K562 (cell line): ENCODE data around the gene JSRP1. TPM values are rescaled to one million over a fixed set of nuclear protein-coding genes. Genes with fewer than 3 reads are reported as not detected.
A peak's percentile ranks its signal among the peaks of the same experiment; 100 is the strongest.

Experiments
- CBX3 ChIP-seq, 2 experiments: IDR thresholded peaks; 1 replicate in 1 of 2; 2 replicates in 1 of 2; pipeline ENCODE4 v1.6.1; 2012; ENCODE audit warnings: inconsistent platforms in 2 of 2, low read length in 2 of 2, borderline replicate concordance in 1 of 2, control low read depth in 1 of 2
- FOXJ2 ChIP-seq: fragments of 200-800 bp; sonication (Bioruptor generic); IDR thresholded peaks from 2 replicates; pipeline ENCODE4 v1.6.1; 2016; ENCODE audit warnings: missing genetic modification characterization, missing compliant biosample characterization
- GABPB1 ChIP-seq: sonication (generic); formaldehyde crosslinking; IDR thresholded peaks from 2 replicates; pipeline ENCODE4 v1.8.0; 2022; ENCODE audit warnings: mild to moderate bottlenecking, missing genetic modification reagents
- KLF1 ChIP-seq: fragments of 450-650 bp; IDR thresholded peaks from 2 replicates; pipeline ENCODE4 v1.6.1; 2016; ENCODE audit warnings: missing genetic modification characterization, missing compliant biosample characterization
- MTA1 ChIP-seq: fragments of 450-650 bp; IDR thresholded peaks from 2 replicates; pipeline ENCODE4 v1.6.1; 2017; ENCODE audit warnings: borderline replicate concordance
- POLR3A ChIP-seq: IDR thresholded peaks from 2 replicates; pipeline ENCODE4 v1.6.1; 2011; ENCODE audit warnings: borderline replicate concordance, mild to moderate bottlenecking, moderate library complexity; ENCODE audit not compliant: insufficient read length, insufficient read depth; ENCODE audit errors: extremely low read depth
- RBFOX2 ChIP-seq: fragments of 200-400 bp; formaldehyde crosslinking; IDR thresholded peaks from 2 replicates; pipeline ENCODE4 v1.6.1; 2017; ENCODE audit warnings: low read depth, mild to moderate bottlenecking, low read length, moderate library complexity
- SMARCB1 ChIP-seq: IDR thresholded peaks from 2 replicates; pipeline ENCODE4 v1.6.1; 2011; ENCODE audit warnings: improper control_type of control experiment, low read depth; ENCODE audit not compliant: insufficient read length
- TCF7 ChIP-seq: sonication (generic); IDR thresholded peaks from 2 replicates; pipeline ENCODE4 v1.6.1; 2016; ENCODE audit warnings: antibody characterized with exemption, borderline replicate concordance
- TSC22D4 ChIP-seq: fragments of 450-650 bp; IDR thresholded peaks from 2 replicates; pipeline ENCODE4 v1.6.1; 2016; ENCODE audit warnings: missing genetic modification characterization, missing biosample characterization, control low read depth
- UBTF ChIP-seq, 2 experiments: IDR thresholded peaks; 2 replicates each; pipeline ENCODE4 v1.6.1; 2012; ENCODE audit warnings: improper control_type of control experiment in 2 of 2, low read depth in 2 of 2, low read length in 2 of 2, borderline replicate concordance in 1 of 2
- YY1 ChIP-seq, 3 experiments: IDR thresholded peaks; 2 replicates each; pipeline ENCODE4 v1.6.1; 2011; ENCODE audit warnings: low read length in 2 of 3, mild to moderate bottlenecking in 2 of 3, moderate library complexity in 2 of 3, borderline replicate concordance in 1 of 3, control low read depth in 1 of 3, low read depth in 1 of 3; ENCODE audit not compliant: insufficient read depth in 3 of 3, insufficient replicate concordance in 2 of 3, control insufficient read depth in 1 of 3, insufficient read length in 1 of 3; ENCODE audit errors: extremely low read depth in 1 of 3
- ZHX1 ChIP-seq: fragments of 150-350 bp; conservative IDR thresholded peaks from 2 replicates; pipeline ENCODE4 v1.6.1; 2014; ENCODE audit warnings: low read length
- ZNF121 ChIP-seq: sonication (generic); formaldehyde crosslinking; conservative IDR thresholded peaks from 2 replicates; pipeline ENCODE4 v1.8.0; 2022; ENCODE audit warnings: missing genetic modification reagents
- ZNF197 ChIP-seq: fragments of 200-800 bp; sonication (Bioruptor generic); IDR thresholded peaks from 2 replicates; pipeline ENCODE4 v1.6.1; 2016; ENCODE audit warnings: low read depth, missing genetic modification characterization, missing compliant biosample characterization
- polyA plus RNA-seq, 8 experiments: library from polyadenylated mRNA; depleted of rRNA in 4 of 8; stranded (reverse) in 5 of 8; unstranded in 3 of 8; fragments of >200 nt; fragmentation: Nextera tagmentation in 2 of 8; fragmentation: Illumina TruSeq in 1 of 8; extraction: Ambion mirVana in 2 of 8; extraction: Trizol in 1 of 8; gene quantifications; 2 replicates each; pipeline versions ENCODE4 v1.2.1 to v1.2.3, GENCODE V29; 2011 to 2014; ENCODE audit warnings: inconsistent platforms in 1 of 8, missing spikeins in 1 of 8
- total RNA-seq, 7 experiments: library from RNA; depleted of rRNA in 6 of 7; stranded (reverse); fragments of >200 nt in 6 of 7; fragmentation: Illumina TruSeq in 2 of 7; extraction: Trizol in 2 of 7; gene quantifications; 2 replicates each; pipeline versions ENCODE4 v1.2.1 to v1.2.3, GENCODE V29; 2011 to 2021; ENCODE audit warnings: low replicate concordance in 1 of 7
- TF ChIP-seq, protein P1 (sequence below): sonication (generic); formaldehyde crosslinking; IDR thresholded peaks from 2 replicates; pipeline ENCODE4 v1.8.0; 2022; ENCODE audit warnings: mild to moderate bottlenecking, missing genetic modification reagents

Gene JSRP1
- total and polyA plus RNA-seq, 9 of the 15 experiments (the other 6 are each of a cell fraction or from before 2014, with no cell fraction given), result 0.08 to 1.2 (median 0.51) TPM; not detected in 4

DNA sequence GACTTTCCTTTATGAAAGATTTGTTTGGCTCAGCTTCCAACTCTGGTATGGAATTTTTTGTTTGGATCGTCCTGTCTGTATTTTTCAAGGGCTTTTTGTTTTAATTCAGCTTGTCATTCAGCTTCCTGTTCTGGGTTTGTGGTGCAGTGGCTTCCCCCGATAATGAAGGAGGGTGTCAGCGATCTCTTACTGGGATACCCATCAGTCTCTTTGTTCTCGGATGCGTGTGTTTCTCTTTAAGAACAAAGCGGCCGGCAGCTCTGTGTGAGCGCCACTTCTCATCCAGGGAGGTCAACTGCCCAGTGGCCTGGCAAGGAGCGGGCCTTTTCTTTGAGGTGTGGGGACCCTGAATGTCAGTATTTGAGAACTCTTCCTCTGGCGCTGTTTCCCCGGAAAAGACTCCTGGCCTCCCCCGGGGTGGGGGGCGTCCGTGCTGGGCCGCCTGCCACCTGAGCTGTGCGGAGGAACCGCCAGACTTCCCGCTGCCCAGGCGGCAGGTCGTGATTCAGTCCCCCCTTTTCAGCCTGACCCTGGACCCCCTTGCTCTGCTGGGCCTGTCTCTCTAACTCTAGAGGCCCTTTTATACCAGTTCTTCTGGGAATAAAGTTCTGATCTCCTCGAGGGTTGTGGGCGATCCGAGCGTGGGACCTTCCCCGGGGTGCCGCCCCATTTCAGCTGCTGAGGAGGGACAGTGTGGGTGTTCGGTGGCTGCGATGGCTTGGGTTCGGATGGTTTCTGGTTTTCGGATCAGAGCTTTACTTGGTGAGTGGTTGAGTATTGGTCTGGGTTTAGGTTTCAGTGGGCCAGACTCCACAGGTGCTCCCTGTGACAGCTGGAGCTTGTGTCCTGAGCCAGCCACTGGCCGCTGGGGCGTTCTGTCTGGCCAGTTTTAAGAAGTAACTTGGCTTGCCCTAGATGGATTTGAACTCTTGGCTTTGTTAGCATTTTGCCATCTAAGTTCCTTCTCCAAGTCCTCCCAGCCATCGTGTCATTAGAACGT lies 16.1 kb downstream of the JSRP1 start (continued):
- TF ChIP-seq ZHX1, result no peak
- TF ChIP-seq KLF1 (tag), result no peak
- TF ChIP-seq GABPB1, result no peak
- TF ChIP-seq SMARCB1, result no peak
- no peak for TF ChIP-seq YY1 (IDR thresholded peaks at IDR 0.05; ENCODE audit: borderline replicate concordance in 1 of 3, control insufficient read depth in 1 of 3, extremely low read depth in 1 of 3, insufficient read depth in 3 of 3, insufficient read length in 1 of 3, insufficient replicate concordance in 2 of 3, low read depth in 1 of 3, low read length in 2 of 3)
- no peak for TF ChIP-seq POLR3A
- TF ChIP-seq FOXJ2 (tag), result no peak
- no peak for TF ChIP-seq ZNF121 (CRISPR knock-in tag)
- TF ChIP-seq, protein P1, sequence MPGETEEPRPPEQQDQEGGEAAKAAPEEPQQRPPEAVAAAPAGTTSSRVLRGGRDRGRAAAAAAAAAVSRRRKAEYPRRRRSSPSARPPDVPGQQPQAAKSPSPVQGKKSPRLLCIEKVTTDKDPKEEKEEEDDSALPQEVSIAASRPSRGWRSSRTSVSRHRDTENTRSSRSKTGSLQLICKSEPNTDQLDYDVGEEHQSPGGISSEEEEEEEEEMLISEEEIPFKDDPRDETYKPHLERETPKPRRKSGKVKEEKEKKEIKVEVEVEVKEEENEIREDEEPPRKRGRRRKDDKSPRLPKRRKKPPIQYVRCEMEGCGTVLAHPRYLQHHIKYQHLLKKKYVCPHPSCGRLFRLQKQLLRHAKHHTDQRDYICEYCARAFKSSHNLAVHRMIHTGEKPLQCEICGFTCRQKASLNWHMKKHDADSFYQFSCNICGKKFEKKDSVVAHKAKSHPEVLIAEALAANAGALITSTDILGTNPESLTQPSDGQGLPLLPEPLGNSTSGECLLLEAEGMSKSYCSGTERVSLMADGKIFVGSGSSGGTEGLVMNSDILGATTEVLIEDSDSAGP (CRISPR knock-in tag), result peak; percentile 80
- peak; percentile 53 for TF ChIP-seq RBFOX2
- TF ChIP-seq CBX3 (IDR thresholded peaks at IDR 0.05; ENCODE audit: borderline replicate concordance in 1 of 2, low read length in 2 of 2), result no peak
- no peak for TF ChIP-seq TCF7
- TF ChIP-seq UBTF (IDR thresholded peaks at IDR 0.05; ENCODE audit: borderline replicate concordance in 1 of 2, low read depth in 2 of 2, low read length in 2 of 2), result 0 out of 4 replicates have a peak, but pooled peaks of 1 of the 2 experiments have one; percentile 46
- TF ChIP-seq TSC22D4 (tag), result no peak
- TF ChIP-seq MTA1, result no peak
- no peak for TF ChIP-seq ZNF197 (CRISPR knock-in tag)
